GM12875 (cell line): Measurements from ENCODE around the gene SCAMP2.

ENCODE experiments used
- H3K4me3 ChIP-seq: one replicate; pipeline ENCODE4 v1.5.1; 2011; ENCODE audit warnings: low read depth, low read length, control low read depth
- CTCF ChIP-seq: IDR thresholded peaks from 2 replicates; pipeline ENCODE4 v1.5.1; 2011; ENCODE audit warnings: low read depth, mild to moderate bottlenecking, control low read depth, inconsistent platforms, low read length, moderate library complexity, borderline replicate concordance; ENCODE audit not compliant: insufficient read depth

The SCAMP2 gene

GRCh38 chr15:74838137-74838516 lies 35.0 kb downstream of the SCAMP2 start:
- TF ChIP-seq CTCF: no peak

GRCh38 chr15:74837482-74838136 lies 35.6 kb downstream of the SCAMP2 start:
- TF ChIP-seq CTCF: no peak
- no peak overlapping the region for H3K4me3 ChIP-seq

More at GRCh38 chr15:74838137-74838516, 35.0 kb downstream of the SCAMP2 start:
- H3K4me3 ChIP-seq: no peak overlapping the region

DNA sequence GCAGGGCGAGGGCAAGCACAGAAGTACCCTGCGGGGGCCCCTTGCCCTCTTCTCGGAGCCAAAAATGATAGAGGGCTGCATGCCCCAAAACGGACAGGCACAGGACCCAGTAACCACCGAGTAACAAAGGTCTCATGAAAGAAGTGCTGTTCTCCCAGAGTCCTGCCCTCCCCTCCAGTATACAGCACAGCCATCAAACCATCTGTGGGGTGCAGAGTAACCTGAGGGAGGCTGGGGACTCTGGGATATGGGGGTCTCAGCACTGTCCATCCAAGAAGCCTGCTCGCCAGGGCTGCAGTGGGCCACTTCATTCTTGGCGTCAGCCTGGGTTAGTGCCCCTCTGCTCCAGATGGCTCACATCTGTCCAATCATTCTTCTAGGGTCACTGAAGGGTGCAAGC lies 36.3 kb downstream of the SCAMP2 start:
- no peak for TF ChIP-seq CTCF
- H3K4me3 ChIP-seq: no peak overlapping the region

DNA sequence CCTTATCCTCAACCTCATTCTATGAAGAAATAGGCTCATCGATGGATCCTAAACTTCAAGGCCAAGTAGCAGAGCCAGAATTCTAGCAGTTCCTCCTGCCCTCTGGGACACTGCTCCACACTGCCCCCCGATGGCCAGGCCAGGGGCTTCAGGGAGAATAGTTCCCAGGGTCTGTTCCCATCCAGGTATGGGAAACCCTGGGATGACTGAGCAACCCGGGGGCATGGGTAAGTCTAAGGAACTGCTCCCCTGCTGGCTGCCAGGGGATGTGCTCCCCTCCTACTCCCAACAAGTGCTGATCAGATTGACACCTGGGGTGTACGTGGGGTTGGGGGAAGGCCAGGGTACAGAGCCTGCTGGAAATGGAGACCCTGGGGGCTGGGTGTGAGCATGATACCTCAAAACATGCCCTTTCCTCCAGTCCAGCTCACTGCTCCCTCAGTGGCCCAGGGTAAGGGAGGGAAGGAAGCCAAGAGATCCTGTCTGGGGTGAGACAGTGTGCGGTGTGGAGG lies 37.8 kb downstream of the SCAMP2 start:
- TF ChIP-seq CTCF: peak; percentile 86
- H3K4me3 ChIP-seq: no peak overlapping the region

GRCh38 chr15:74833376-74834107 lies 39.6 kb downstream of the SCAMP2 start:
- H3K4me3 ChIP-seq: no peak overlapping the region
- no peak for TF ChIP-seq CTCF

- H3K4me3 ChIP-seq: no peak overlapping the region
- TF ChIP-seq CTCF: no peak
Measured at GRCh38 chr15:74832826-74833225, 40.3 kb downstream of the SCAMP2 start.
